NCI-H1105 treated with DMSO at 0.1 percent for 48 hours (cell line): ENCODE data around the gene ERRFI1.
"Not testable (repeated sequence)": the region's sequence is repeated elsewhere in the genome, so short reads cannot be mapped to it uniquely, and the experiment has no call there.

Experiments
- DNase-seq: peaks from one replicate; lab custom pipeline; 2025; lab: John Stamatoyannopoulos, UW

ERRFI1 gene

DNA sequence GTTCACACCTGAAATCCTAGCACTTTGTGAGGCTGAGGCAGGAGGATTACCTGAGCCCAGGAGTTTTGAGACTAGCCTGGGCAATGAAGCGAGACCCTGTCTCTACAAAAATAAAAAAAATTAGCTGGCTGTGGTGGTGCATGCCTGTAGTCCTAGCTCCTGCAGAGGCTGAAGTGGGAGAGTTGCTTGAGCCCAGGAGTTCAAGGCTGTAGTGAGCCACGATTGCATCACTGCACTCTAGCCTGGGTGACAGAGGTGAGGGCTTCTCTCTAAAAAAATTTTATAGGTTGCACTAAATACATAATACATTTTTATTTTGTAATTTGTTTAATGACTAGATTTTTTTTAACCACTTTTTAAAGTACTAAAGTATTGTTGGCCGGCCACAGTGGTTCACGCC, 58.5 kb downstream of the ERRFI1 start:
- DNase-seq = no peak

DNA sequence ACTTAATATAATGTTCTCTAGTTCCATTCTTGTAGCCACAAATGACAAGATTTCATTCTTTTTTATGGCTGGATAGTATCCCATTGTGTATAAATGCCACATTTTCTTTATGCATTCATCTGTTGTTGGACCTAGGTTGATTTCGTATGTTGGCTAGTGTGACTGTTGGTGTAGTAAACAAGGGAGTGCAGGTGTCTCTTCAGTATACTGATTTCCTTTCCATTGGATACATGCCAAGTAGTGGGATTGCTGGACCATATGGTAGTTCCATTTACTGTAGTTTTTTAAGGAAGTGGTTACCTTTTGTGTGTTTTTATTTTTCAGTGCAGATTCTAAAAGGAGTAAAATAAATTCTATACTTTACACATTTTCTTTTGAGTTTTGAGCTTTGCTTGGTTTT, 58.9 kb downstream of the ERRFI1 start:
- DNase-seq = peak; percentile 67

DNA sequence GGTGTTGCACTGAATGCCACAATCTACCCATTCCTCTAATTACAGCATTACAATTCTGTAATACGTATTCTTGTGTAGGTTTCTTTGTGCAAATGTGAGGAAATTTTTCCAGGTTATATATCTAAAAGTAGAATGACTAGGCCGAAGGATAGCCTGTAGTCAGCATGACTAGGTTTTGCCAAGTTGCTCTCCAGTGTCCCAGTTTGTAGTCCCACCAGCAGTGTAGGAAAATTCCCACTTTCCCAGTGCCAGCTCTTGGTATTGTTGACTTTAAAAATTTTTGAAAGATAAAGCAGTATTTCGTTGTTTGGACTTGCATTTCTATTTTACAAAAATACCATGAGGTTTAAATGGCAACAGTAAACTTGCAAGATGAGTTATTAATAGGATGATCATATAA, 61.6 kb downstream of the ERRFI1 start:
- DNase-seq = no peak

DNA sequence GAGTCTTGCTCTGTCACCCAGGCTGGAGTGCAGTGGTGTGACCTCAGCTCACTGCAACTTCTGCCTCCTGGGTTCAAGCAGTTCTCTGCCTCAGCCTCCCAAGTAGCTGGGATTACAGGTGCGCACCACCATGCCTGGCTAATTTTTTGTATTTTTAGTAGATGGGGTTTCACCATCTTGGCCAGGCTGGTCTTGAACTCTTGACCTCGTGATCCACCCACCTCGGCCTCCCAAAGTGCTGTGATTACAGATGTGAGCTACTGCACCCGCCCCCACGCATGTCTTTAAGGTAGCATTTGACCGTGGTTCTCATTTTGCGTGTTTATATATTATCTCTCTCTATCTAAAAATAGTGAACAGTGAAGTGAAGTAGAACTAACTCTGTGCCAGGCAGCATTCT, 62.3 kb downstream of the ERRFI1 start:
- not testable (repeated sequence) for DNase-seq

DNA sequence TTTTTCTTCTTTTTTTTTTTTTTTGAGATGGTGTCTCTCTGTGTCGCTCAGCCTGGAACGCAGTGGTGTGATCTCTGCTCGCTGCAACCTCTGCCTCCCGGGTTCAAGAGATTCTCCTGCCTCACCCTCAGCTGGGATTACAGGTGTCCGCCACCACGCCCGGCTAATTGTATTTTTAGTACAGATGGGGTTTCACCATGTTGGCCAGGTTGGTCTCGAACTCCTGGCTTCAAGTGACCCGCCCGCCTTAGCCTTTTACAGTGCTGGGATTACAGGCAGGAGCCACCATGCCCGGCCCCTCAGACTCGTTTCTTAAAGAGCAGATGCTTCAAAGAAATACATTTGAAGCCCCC, 62.8 kb downstream of the ERRFI1 start:
- DNase-seq = not testable (repeated sequence)

DNA sequence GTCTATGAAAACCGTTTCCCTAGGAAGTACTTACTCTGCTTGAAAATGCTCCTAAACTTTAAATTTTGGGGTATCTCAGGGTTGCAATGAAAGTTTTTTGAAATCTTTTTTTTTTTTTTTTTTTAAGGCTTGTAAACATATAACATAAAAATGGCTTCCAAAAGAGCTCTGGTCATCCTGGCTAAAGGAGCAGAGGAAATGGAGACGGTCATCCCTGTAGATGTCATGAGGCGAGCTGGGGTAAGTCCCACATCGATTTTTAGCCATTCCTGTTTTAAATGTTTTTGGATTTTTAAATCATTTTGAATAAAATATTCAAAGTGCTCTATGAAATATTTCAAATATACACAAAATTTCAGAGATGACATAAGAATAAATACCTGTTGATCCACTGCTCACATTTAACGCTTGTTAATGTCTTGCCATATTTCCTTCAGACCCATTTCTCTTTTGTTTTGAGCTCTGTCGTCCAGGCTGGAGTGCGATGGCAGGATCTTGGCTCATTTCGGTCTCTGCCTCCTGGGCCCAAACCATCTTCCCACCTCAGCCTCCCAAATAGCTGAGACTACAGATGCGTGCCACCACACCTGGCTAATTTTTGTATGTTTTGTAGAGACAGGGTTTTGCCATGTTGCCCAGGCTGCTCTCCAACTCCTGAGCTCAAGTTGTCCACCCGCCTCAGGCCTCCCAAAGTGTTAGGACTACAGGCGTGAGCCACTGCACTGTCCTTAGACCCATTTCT, 63.3 kb downstream of the ERRFI1 start:
- no peak for DNase-seq

DNA sequence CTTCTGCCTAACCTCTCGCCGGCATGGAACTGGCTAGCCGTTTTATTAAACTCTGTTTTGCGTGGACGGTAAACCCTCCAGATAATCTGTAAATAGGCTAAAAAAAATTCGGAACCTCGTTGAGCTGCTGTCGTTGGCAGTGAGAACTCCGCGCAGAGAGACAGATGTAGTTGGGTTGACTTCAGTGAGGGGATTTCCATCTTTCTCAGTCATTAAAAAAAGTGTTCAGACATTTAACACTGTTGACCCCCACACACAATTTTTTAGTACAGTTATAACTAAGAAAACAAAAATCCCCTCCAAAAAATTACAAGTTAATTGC, 64.1 kb downstream of the ERRFI1 start:
- peak; percentile 30 for DNase-seq
